HCT116 (cell line): ENCODE results near the gene DUS4L. TPM values are rescaled to one million over a fixed set of nuclear protein-coding genes. Genes with fewer than 3 reads are reported as not detected.

Experiments used
- ATAC-seq: fragments of 200-7000 bp; cut with Tn5 transposase; 2 replicates; pipeline ENCODE4 v1.9.1; 2020; ENCODE audit warnings: mild to moderate bottlenecking, moderate library complexity
- BruUV-seq: library from RNA; stranded (reverse); fragments of 400-500 nt; replicated peaks from 2 replicates; lab custom pipeline; 2021; lab: Mats Ljungman, UMichigan
- CTCF ChIA-PET: fragments of 300-600 bp; sonication (Branson Sonifier 250); formaldehyde crosslinking; loops from one replicate; lab custom pipeline; 2021; ENCODE audit warnings: antibody characterized with exemption; lab: Charles Lee
- POLR2A ChIA-PET: fragments of 300-600, 350-600 bp; sonication (Branson Sonifier 250); formaldehyde crosslinking; loops from one replicate; lab custom pipeline; 2021; ENCODE audit warnings: antibody characterized with exemption; lab: Charles Lee
- RAD21 ChIA-PET, 2 experiments: fragments of 300-600 bp; sonication (Branson Sonifier 250); formaldehyde crosslinking; loops; one replicate each; lab custom pipeline; 2023; ENCODE audit warnings: low total read pairs in 2 of 2; ENCODE audit not compliant: uncharacterized antibody in 2 of 2, unreplicated experiment in 2 of 2, low non-redundant PET in 1 of 2; lab: Charles Lee
- DNase-seq: peaks from one replicate; pipeline ENCODE4 v3.0.0-alpha.2; 2010; ENCODE audit warnings: low read depth, low spot score
- H2AFZ ChIP-seq: fragments of 200-600 bp; shearing (Covaris generic), sonication (generic); 2 replicates; pipeline ENCODE4 v1.6.1; 2017; ENCODE audit warnings: low read depth, mixed run types, mixed read lengths, antibody characterized with exemption, low read length; ENCODE audit not compliant: poor library complexity, severe bottlenecking
- H3K27ac ChIP-seq: 2 replicates; pipeline ENCODE4 v1.5.1; 2012; ENCODE audit warnings: low read depth, low read length
- H3K27me3 ChIP-seq: fragments of 200-600 bp; sonication (generic); 2 replicates; pipeline ENCODE4 v1.6.1; 2016; ENCODE audit warnings: mixed run types, low read length, mixed read lengths; ENCODE audit not compliant: insufficient read depth
- H3K36me3 ChIP-seq, 2 experiments: fragments of 200-500 bp in 1 of 2; fragments of 200-600 bp in 1 of 2; sonication (Bioruptor generic) in 1 of 2; sonication (generic) in 1 of 2; 2 replicates each; pipeline versions ENCODE4 v1.5.1 to v1.6.1; 2014 to 2016; ENCODE audit warnings: low read length in 2 of 2, inconsistent platforms in 1 of 2, mixed read lengths in 1 of 2, mixed run types in 1 of 2; ENCODE audit not compliant: insufficient read depth in 2 of 2, control insufficient read depth in 1 of 2
- H3K4me1 ChIP-seq, 2 experiments: fragments of 200-600 bp in 1 of 2; sonication (generic) in 1 of 2; 2 replicates each; pipeline versions ENCODE4 v1.5.1 to v1.6.1; 2012 to 2017; ENCODE audit warnings: low read length in 2 of 2, inconsistent platforms in 1 of 2, mild to moderate bottlenecking in 1 of 2, mixed read lengths in 1 of 2, mixed run types in 1 of 2, moderate library complexity in 1 of 2; ENCODE audit not compliant: insufficient read depth in 2 of 2, control insufficient read depth in 1 of 2
- H3K4me2 ChIP-seq: fragments of 200-600 bp; sonication (generic); 2 replicates; pipeline ENCODE4 v1.6.1; 2017; ENCODE audit warnings: mixed run types, low read length, mixed read lengths
- H3K4me3 ChIP-seq, 2 experiments: fragments of 200-600 bp in 1 of 2; sonication (generic) in 1 of 2; replicated peaks in 1 of 2; 2 replicates each; pipeline ENCODE4 v1.5.1; 2011 to 2016; ENCODE audit warnings: low read length in 2 of 2, control low read depth in 1 of 2, low read depth in 1 of 2, mild to moderate bottlenecking in 1 of 2, mixed read lengths in 1 of 2, mixed run types in 1 of 2
- H3K79me2 ChIP-seq: fragments of 200-600 bp; sonication (generic); 2 replicates; pipeline ENCODE4 v1.6.1; 2017; ENCODE audit warnings: mild to moderate bottlenecking, mixed run types, low read length, moderate library complexity, mixed read lengths; ENCODE audit not compliant: insufficient read depth
- H3K9ac ChIP-seq: fragments of 200-600 bp; sonication (generic); 2 replicates; pipeline ENCODE4 v1.6.1; 2016; ENCODE audit warnings: low read length, mixed read lengths
- H3K9me2 ChIP-seq: fragments of 200-600 bp; sonication (generic), shearing (Covaris generic); 2 replicates; pipeline ENCODE4 v1.6.1; 2017; ENCODE audit warnings: mixed run types, mild to moderate bottlenecking, moderate library complexity; ENCODE audit not compliant: insufficient read depth
- H3K9me3 ChIP-seq, 2 experiments: fragments of 200-500 bp in 1 of 2; fragments of 200-600 bp in 1 of 2; sonication (Bioruptor generic) in 1 of 2; sonication (generic) in 1 of 2; 2 replicates each; pipeline ENCODE4 v1.6.1; 2014 to 2017; ENCODE audit warnings: low read length in 2 of 2, mixed read lengths in 2 of 2, inconsistent platforms in 1 of 2, low read depth in 1 of 2, mild to moderate bottlenecking in 1 of 2, mixed run types in 1 of 2, moderate library complexity in 1 of 2; ENCODE audit not compliant: control insufficient read depth in 1 of 2, insufficient read depth in 1 of 2
- H4K20me1 ChIP-seq: fragments of 200-600 bp; sonication (generic), shearing (Covaris generic); 2 replicates; pipeline ENCODE4 v1.6.1; 2017; ENCODE audit warnings: mixed run types, mild to moderate bottlenecking, moderate library complexity; ENCODE audit not compliant: insufficient read depth
- CBX3 ChIP-seq: IDR thresholded peaks from 2 replicates; pipeline ENCODE4 v1.6.1; 2012; ENCODE audit warnings: low read depth
- EGR1 ChIP-seq: IDR thresholded peaks from 2 replicates; pipeline ENCODE4 v1.6.1; 2012; ENCODE audit warnings: low read depth
- ELF1 ChIP-seq: IDR thresholded peaks from 2 replicates; pipeline ENCODE4 v1.6.1; 2012; ENCODE audit warnings: low read depth, borderline replicate concordance
- EZH2 ChIP-seq: fragments of 200-600 bp; sonication (generic); IDR thresholded peaks from 2 replicates; pipeline ENCODE4 v1.6.1; 2017; ENCODE audit warnings: antibody characterized with exemption, mixed run types
- EZH2phosphoT487 ChIP-seq: fragments of 200-600 bp; IDR thresholded peaks from 2 replicates; pipeline ENCODE4 v1.6.1; 2018; ENCODE audit warnings: antibody characterized with exemption, borderline replicate concordance
- FOSL1 ChIP-seq: IDR thresholded peaks from 2 replicates; pipeline ENCODE4 v1.6.1; 2012; ENCODE audit warnings: low read depth
- JUND ChIP-seq: IDR thresholded peaks from 2 replicates; pipeline ENCODE4 v1.6.1; 2012
- POLR2A ChIP-seq: IDR thresholded peaks from 2 replicates; pipeline ENCODE4 v1.7.0; 2011; ENCODE audit warnings: borderline replicate concordance; ENCODE audit not compliant: insufficient read depth, insufficient read length; ENCODE audit errors: extremely low read depth
- POLR2AphosphoS5 ChIP-seq: IDR thresholded peaks from 2 replicates; pipeline ENCODE4 v1.6.1; 2011; ENCODE audit warnings: mild to moderate bottlenecking, low read depth, low read length, moderate library complexity
- RAD21 ChIP-seq: IDR thresholded peaks from 2 replicates; pipeline ENCODE4 v1.6.1; 2012; ENCODE audit warnings: low read depth, mild to moderate bottlenecking
- SIN3A ChIP-seq: IDR thresholded peaks from 2 replicates; pipeline ENCODE4 v1.6.1; 2012; ENCODE audit warnings: low read depth
- SP1 ChIP-seq: IDR thresholded peaks from 2 replicates; pipeline ENCODE4 v1.6.1; 2012; ENCODE audit warnings: low read depth
- SRF ChIP-seq: IDR thresholded peaks from 2 replicates; pipeline ENCODE4 v1.6.1; 2012; ENCODE audit warnings: low read depth
- TCF7L2 ChIP-seq: IDR thresholded peaks from 2 replicates; pipeline ENCODE4 v1.7.0; 2011; ENCODE audit warnings: borderline replicate concordance, inconsistent platforms; ENCODE audit not compliant: insufficient read depth, insufficient read length; ENCODE audit errors: extremely low read depth
- YY1 ChIP-seq: IDR thresholded peaks from 2 replicates; pipeline ENCODE4 v1.6.1; 2011; ENCODE audit warnings: low read length, low read depth, moderate library complexity, mild to moderate bottlenecking; ENCODE audit not compliant: insufficient replicate concordance; ENCODE audit errors: extremely low read depth
- ZNF274 ChIP-seq: fragments of 200-500 bp; sonication (Bioruptor generic); IDR thresholded peaks from 2 replicates; pipeline ENCODE4 v1.6.1; 2014; ENCODE audit warnings: mild to moderate bottlenecking, low read depth, low read length, inconsistent platforms
- intact Hi-C: fragments of 100-400 bp; cut with micrococcal nuclease; formaldehyde crosslinking; loops from 2 replicates; pipeline ENCODE4 v1.10.0; 2022
- total RNA-seq: library from RNA; stranded (reverse); gene quantifications from one replicate; pipeline ENCODE4 v1.2.1, GENCODE V29; 2021; ENCODE audit not compliant: unreplicated experiment
- TF ChIP-seq, protein P1 (sequence below): IDR thresholded peaks from 2 replicates; pipeline ENCODE4 v1.6.1; 2011; ENCODE audit warnings: mild to moderate bottlenecking, low read length, moderate library complexity; ENCODE audit not compliant: insufficient replicate concordance; ENCODE audit errors: extremely low read depth
- TF ChIP-seq, protein P2 (sequence below): IDR thresholded peaks from 2 replicates; pipeline ENCODE4 v1.6.1; 2012
- TF ChIP-seq, protein P3 (sequence below): IDR thresholded peaks from 2 replicates; pipeline ENCODE4 v1.6.1; 2012
- TF ChIP-seq, protein P4 (sequence below), 3 experiments: fragments of 200-600 bp in 1 of 3; sonication (generic) in 1 of 3; IDR thresholded peaks in 2 of 3; conservative IDR thresholded peaks in 1 of 3; 2 replicates each; pipeline ENCODE4 v1.5.1; 2012 to 2017; ENCODE audit warnings: low read depth in 2 of 3, low read length in 2 of 3, antibody characterized with exemption in 1 of 3, borderline replicate concordance in 1 of 3, control low read depth in 1 of 3, mild to moderate bottlenecking in 1 of 3, mixed read lengths in 1 of 3, mixed run types in 1 of 3, moderate library complexity in 1 of 3; ENCODE audit not compliant: insufficient read depth in 1 of 3

Gene DUS4L
- total RNA-seq, 1 experiment from 2014 or later, result 12.6 TPM

DNA sequence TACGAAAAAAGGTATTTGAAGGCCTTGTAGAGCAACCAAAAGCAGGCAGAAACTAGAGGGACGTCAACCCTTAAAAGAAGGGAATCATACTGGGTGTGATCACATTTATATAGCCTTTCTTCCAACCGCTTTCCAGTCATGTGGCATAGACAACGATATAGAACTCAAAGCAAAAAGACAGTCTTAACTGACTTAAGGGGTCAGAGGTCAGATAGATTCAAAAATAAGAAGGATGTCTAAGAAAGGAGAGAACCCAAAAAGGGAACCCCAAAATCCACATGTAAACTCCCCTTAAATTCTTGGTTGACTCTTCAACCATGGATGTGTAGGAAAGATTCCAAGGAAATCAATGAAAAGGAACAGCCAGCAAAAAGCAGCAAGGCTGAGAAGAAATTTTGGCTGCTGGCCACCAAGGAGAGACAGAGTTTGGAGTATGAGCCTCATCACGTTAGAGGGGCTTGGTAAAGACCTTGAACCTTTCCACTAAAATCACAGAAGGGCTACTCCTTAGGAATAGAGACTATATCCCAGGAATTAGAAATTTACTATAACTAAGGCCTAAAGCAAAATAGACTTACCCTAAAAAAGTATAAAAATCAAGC, 24.9 kb downstream of the DUS4L start:
- Histone ChIP-seq H2AFZ (no peak overlapping the region), H3K9me2 (no peaks in the 10 kb centered on the region), H3K79me2 (peaks cover 11% of the 10 kb centered on the region), H3K36me3 (0 out of 4 replicates have a peak, but pooled peaks cover 2 to 5% of the 10 kb centered on the region in 2 experiments), H3K9me3 (no peaks in the 10 kb centered on the region), H3K9ac (no peak overlapping the region), H3K4me2 (no peak overlapping the region)
- CTCF ChIA-PET, result no interaction called here
- ATAC-seq, result no peak
- TF ChIP-seq, protein P1, sequence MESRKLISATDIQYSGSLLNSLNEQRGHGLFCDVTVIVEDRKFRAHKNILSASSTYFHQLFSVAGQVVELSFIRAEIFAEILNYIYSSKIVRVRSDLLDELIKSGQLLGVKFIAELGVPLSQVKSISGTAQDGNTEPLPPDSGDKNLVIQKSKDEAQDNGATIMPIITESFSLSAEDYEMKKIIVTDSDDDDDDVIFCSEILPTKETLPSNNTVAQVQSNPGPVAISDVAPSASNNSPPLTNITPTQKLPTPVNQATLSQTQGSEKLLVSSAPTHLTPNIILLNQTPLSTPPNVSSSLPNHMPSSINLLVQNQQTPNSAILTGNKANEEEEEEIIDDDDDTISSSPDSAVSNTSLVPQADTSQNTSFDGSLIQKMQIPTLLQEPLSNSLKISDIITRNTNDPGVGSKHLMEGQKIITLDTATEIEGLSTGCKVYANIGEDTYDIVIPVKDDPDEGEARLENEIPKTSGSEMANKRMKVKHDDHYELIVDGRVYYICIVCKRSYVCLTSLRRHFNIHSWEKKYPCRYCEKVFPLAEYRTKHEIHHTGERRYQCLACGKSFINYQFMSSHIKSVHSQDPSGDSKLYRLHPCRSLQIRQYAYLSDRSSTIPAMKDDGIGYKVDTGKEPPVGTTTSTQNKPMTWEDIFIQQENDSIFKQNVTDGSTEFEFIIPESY, result no peak
- TF ChIP-seq FOSL1, result no peak
- no peak for TF ChIP-seq POLR2A
- TF ChIP-seq EZH2, result no peak
- TF ChIP-seq, protein P2, sequence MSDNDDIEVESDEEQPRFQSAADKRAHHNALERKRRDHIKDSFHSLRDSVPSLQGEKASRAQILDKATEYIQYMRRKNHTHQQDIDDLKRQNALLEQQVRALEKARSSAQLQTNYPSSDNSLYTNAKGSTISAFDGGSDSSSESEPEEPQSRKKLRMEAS, result no peak
- TF ChIP-seq SRF, result no peak
- no peak for TF ChIP-seq CBX3
- TF ChIP-seq ZNF274, result no peak
- no peak for TF ChIP-seq SP1
- TF ChIP-seq, protein P3, sequence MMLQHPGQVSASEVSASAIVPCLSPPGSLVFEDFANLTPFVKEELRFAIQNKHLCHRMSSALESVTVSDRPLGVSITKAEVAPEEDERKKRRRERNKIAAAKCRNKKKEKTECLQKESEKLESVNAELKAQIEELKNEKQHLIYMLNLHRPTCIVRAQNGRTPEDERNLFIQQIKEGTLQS, result no peak
- no peak for TF ChIP-seq TCF7L2
- no peak for TF ChIP-seq EZH2phosphoT487
- no peak for TF ChIP-seq SIN3A
- TF ChIP-seq RAD21, result no peak
- TF ChIP-seq EGR1, result no peak
- TF ChIP-seq ELF1, result no peak
- TF ChIP-seq, protein P4, sequence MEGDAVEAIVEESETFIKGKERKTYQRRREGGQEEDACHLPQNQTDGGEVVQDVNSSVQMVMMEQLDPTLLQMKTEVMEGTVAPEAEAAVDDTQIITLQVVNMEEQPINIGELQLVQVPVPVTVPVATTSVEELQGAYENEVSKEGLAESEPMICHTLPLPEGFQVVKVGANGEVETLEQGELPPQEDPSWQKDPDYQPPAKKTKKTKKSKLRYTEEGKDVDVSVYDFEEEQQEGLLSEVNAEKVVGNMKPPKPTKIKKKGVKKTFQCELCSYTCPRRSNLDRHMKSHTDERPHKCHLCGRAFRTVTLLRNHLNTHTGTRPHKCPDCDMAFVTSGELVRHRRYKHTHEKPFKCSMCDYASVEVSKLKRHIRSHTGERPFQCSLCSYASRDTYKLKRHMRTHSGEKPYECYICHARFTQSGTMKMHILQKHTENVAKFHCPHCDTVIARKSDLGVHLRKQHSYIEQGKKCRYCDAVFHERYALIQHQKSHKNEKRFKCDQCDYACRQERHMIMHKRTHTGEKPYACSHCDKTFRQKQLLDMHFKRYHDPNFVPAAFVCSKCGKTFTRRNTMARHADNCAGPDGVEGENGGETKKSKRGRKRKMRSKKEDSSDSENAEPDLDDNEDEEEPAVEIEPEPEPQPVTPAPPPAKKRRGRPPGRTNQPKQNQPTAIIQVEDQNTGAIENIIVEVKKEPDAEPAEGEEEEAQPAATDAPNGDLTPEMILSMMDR (IDR thresholded peaks at IDR 0.05 in 2 of 3, conservative IDR thresholded peaks at IDR 0.05 in 1 of 3; ENCODE audit: borderline replicate concordance in 1 of 3, insufficient read depth in 1 of 3, low read depth in 2 of 3, low read length in 2 of 3), result no peak
- TF ChIP-seq POLR2AphosphoS5, result no peak
- TF ChIP-seq YY1, result no peak
- TF ChIP-seq JUND, result no peak
- TF ChIP-seq, all 23 proteins: peak for 0
- no peak overlapping the region for H3K27ac ChIP-seq
- no peak for DNase-seq
- H3K27me3 ChIP-seq, result no peaks in the 10 kb centered on the region
- H4K20me1 ChIP-seq, result no peaks in the 10 kb centered on the region
- intact Hi-C loops, result loop anchor here (10.0 kb wide), 3 partner anchors 136 to 394 kb away; no protein-coding TSS in a partner anchor
- no peak overlapping the region for H3K4me3 ChIP-seq
- POLR2A ChIA-PET, result no interaction called here
- H3K4me1 ChIP-seq, result no peaks in the 10 kb centered on the region
- RAD21 ChIA-PET, result no interaction called here
- no TSS peak for BruUV-seq
